ENCODE results near the gene ARPP19. TPM values are rescaled to one million over a fixed set of nuclear protein-coding genes. Genes with fewer than 3 reads are reported as not detected.

Gene ARPP19
- total and polyA plus RNA-seq, 9 of the 15 experiments (the other 6 are each of a cell fraction or from before 2014, with no cell fraction given) = 33.3 to 102 (median 60.5) TPM

- TF ChIP-seq ETV6 (IDR thresholded peaks at IDR 0.05; ENCODE audit: borderline replicate concordance in 1 of 2, low read depth in 2 of 2, low read length in 1 of 2) (no peak), ETV6 (CRISPR knock-in tag; IDR thresholded peaks at IDR 0.05; ENCODE audit: borderline replicate concordance) (no peak), NFIC (IDR thresholded peaks at IDR 0.05) (peak; percentile 29; the same call in 1 of the 2 replicates), PRDM10 (IDR thresholded peaks at IDR 0.05; ENCODE audit: partially characterized antibody) (no peak), SMARCA4 (IDR thresholded peaks at IDR 0.05) (no peak)
Measured at GRCh38 chr15:52540374-52541012, 28.3 kb downstream of the ARPP19 start (continued).

DNA sequence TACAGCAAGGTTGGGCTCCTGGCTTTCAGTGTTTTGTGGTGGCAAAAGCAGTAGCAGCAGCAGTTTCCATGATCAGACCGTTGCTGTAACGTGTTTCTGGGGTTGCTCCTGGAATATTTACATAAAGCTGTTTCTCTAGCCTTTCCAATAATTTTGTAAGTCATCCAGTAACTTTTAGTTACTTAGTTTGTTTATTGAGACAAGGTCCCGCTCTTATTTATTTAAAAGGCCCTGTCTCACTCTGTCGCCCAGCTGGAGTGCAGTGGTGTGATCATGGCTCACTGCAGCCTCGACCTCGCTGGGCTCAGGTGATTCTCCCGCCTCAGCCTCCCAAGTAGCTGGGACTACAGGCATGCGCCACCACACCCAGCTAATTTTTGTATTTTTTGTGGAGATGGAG, 31.4 kb downstream of the ARPP19 start:
- no TSS peak for BruUV-seq (replicated peaks)
- FAIRE-seq = no peak
- ATAC-seq = no peak
- POLR2A ChIA-PET = no interaction called here
- in situ Hi-C loops (cut with MboI) (no loop called here), intact Hi-C loops (cut with micrococcal nuclease) (no loop called here)
- TF ChIP-seq ILK (tag; IDR thresholded peaks at IDR 0.05; ENCODE audit: borderline replicate concordance, low read depth) (no peak), HCFC1 (IDR thresholded peaks at IDR 0.05; ENCODE audit: low read depth, low read length) (no peak), BACH1 (tag; IDR thresholded peaks at IDR 0.05) (no peak), MTA3 (IDR thresholded peaks at IDR 0.05; ENCODE audit: borderline replicate concordance) (no peak)
- H3K9me3 ChIP-seq (replicated peaks; ENCODE audit: control insufficient read depth, insufficient read depth, low read depth, low read length) = no peaks in the 10 kb centered on the region
- H3K4me1 ChIP-seq (replicated peaks in 1 of 2; ENCODE audit: control insufficient read depth in 2 of 2, insufficient read depth in 2 of 2, low read length in 2 of 2) = no peaks in the 10 kb centered on the region
- no peak overlapping the region for H3K9ac ChIP-seq (ENCODE audit: insufficient read depth in 1 of 2, low read depth in 2 of 2, low read length in 2 of 2)
- H3K9me1 ChIP-seq (ENCODE audit: control insufficient read depth, insufficient read depth, low read length) = no peaks in the 10 kb centered on the region
- H4K20me1 ChIP-seq (replicated peaks; ENCODE audit: control insufficient read depth, insufficient read depth, low read length) = no peaks in the 10 kb centered on the region
- WGBS (ENCODE audit: insufficient coverage, low coverage, missing lambda C conversion rate) = 3% methylated on average over 8 of the region's 8 CpGs
- no peak overlapping the region for H3K4me3 ChIP-seq
- no peaks in the 10 kb centered on the region for H3K79me2 ChIP-seq (ENCODE audit: control insufficient read depth, insufficient read depth, low read length)
- no peak for DNase-seq (ENCODE audit: extremely low read depth in 1 of 4, low spot score in 3 of 4)
- no peak overlapping the region for H3K4me2 ChIP-seq (ENCODE audit: insufficient read depth, low read length)
- no peak overlapping the region for H2AFZ ChIP-seq (ENCODE audit: low read depth, low read length)
- no peaks in the 10 kb centered on the region for H3K36me3 ChIP-seq (ENCODE audit: control insufficient read depth, insufficient read depth, low read length)
- no peak overlapping the region for H3K27ac ChIP-seq (ENCODE audit: extremely low read depth, low read depth, low read length)
- no peaks in the 10 kb centered on the region; a peak in 1 of 5 replicates for H3K27me3 ChIP-seq (ENCODE audit: control insufficient read depth in 2 of 2, insufficient read depth in 2 of 2, low read length in 2 of 2)
- CTCF ChIA-PET (ENCODE audit: low intra/inter-chr PET ratio) = no interaction called here
